Upper lobe of left lung (tissue), 4 donors: ENCODE data around the gene LRRC26.

Source experiments
- CTCF ChIP-seq, 6 experiments: fragments of 450-650 bp in 4 of 6; fragments of 200-600 bp in 2 of 6; sonication (generic) in 2 of 6; IDR thresholded peaks; one replicate each; pipeline ENCODE4 v1.5.1; 2016 to 2019; ENCODE audit warnings: antibody characterized with exemption in 6 of 6
- EP300 ChIP-seq, 4 donors: sonication (generic); formaldehyde crosslinking; IDR thresholded peaks; one replicate each; pipeline ENCODE4 v1.5.1; 2017; ENCODE audit warnings: antibody characterized with exemption in 4 of 4, control low read depth in 2 of 4
- POLR2A ChIP-seq, 4 donors: fragments of 450-650 bp; IDR thresholded peaks; one replicate each; pipeline ENCODE4 v1.5.1; 2016 to 2017; ENCODE audit warnings: antibody characterized with exemption in 4 of 4, mild to moderate bottlenecking in 2 of 4
- POLR2AphosphoS5 ChIP-seq, 2 donors: sonication (generic); formaldehyde crosslinking; IDR thresholded peaks; one replicate each; pipeline ENCODE4 v1.5.1; 2017; ENCODE audit warnings: antibody characterized with exemption in 2 of 2

- TF ChIP-seq CTCF (IDR thresholded peaks at IDR 0.05) = no peak
- TF ChIP-seq EP300 (IDR thresholded peaks at IDR 0.05) = no peak
- TF ChIP-seq POLR2A (IDR thresholded peaks at IDR 0.05) = no peak
- TF ChIP-seq POLR2AphosphoS5 (IDR thresholded peaks at IDR 0.05) = no peak
Measured at GRCh38 chr9:137183980-137184595, 14.2 kb upstream of the LRRC26 start.
